Esophagus (tissue), 2 donors: ENCODE data around the gene SLC6A5. TPM values are rescaled to one million over a fixed set of nuclear protein-coding genes. Genes with fewer than 3 reads are reported as not detected.

ENCODE experiments used
- H3K27ac ChIP-seq, 2 donors: one replicate each; pipeline ENCODE4 v1.5.1; 2013; ENCODE audit warnings: low read depth in 2 of 2, mild to moderate bottlenecking in 2 of 2, inconsistent platforms in 1 of 2, low read length in 1 of 2, moderate library complexity in 1 of 2
- H3K27me3 ChIP-seq, 2 donors: one replicate each; pipeline ENCODE4 v1.6.1; 2013; ENCODE audit warnings: low read length in 2 of 2, control low read depth in 1 of 2, mild to moderate bottlenecking in 1 of 2; ENCODE audit not compliant: insufficient read depth in 2 of 2, control insufficient read depth in 1 of 2
- H3K36me3 ChIP-seq, 2 donors: one replicate each; pipeline ENCODE4 v1.6.1; 2013; ENCODE audit warnings: low read length in 1 of 2; ENCODE audit not compliant: control insufficient read depth in 2 of 2, insufficient read depth in 2 of 2
- H3K4me1 ChIP-seq, 2 donors: one replicate each; pipeline ENCODE4 v1.6.1; 2013; ENCODE audit warnings: low read length in 1 of 2; ENCODE audit not compliant: control insufficient read depth in 2 of 2, insufficient read depth in 2 of 2
- H3K4me3 ChIP-seq, 2 donors: one replicate each; pipeline ENCODE4 v1.5.1; 2013; ENCODE audit warnings: low read length in 2 of 2, mild to moderate bottlenecking in 2 of 2, low read depth in 1 of 2, moderate library complexity in 1 of 2
- H3K9me3 ChIP-seq, 2 donors: one replicate each; pipeline ENCODE4 v1.6.1; 2013; ENCODE audit warnings: mild to moderate bottlenecking in 2 of 2, low read depth in 1 of 2, low read length in 1 of 2, moderate library complexity in 1 of 2; ENCODE audit not compliant: control insufficient read depth in 2 of 2, insufficient read depth in 1 of 2
- WGBS, 2 donors: extraction: QIAGEN DNeasy Blood & Tissue Kit; methylation state at CpG; one replicate each; pipeline ENCODE4 v1.1.7; 2013; 5-methylcytosine and 5-hydroxymethylcytosine counted together
- polyA plus RNA-seq, 2 donors: library from polyadenylated mRNA; stranded (reverse); fragments of 200-250 nt; gene quantifications; one replicate each; pipeline ENCODE4 v1.2.3, GENCODE V29; 2013
- donor health status: healthy with polysubstance abuse.
- donor health status: Bipolar disorder and iron deficiency.

The SLC6A5 gene
- polyA plus RNA-seq, 2 donors = not detected

- 90 to 98% methylated on average over 5 of the region's 5 CpGs for WGBS, 2 donors
- no peaks in the 10 kb centered on the region for H3K27me3 ChIP-seq
- H3K9me3 ChIP-seq = no peaks in the 10 kb centered on the region
- H3K27ac ChIP-seq = no peak overlapping the region
- no peak overlapping the region for H3K4me3 ChIP-seq
- no peaks in the 10 kb centered on the region for H3K36me3 ChIP-seq
- H3K4me1 ChIP-seq = no peaks in the 10 kb centered on the region
Observed at GRCh38 chr11:20634044-20634443, 34.6 kb downstream of the SLC6A5 start.

- H3K27ac ChIP-seq = no peak overlapping the region
- WGBS, 2 donors = 62 to 77% methylated on average over 7 of the region's 7 CpGs
- no peaks in the 10 kb centered on the region for H3K9me3 ChIP-seq
- no peaks in the 10 kb centered on the region for H3K4me1 ChIP-seq
- H3K27me3 ChIP-seq = no peaks in the 10 kb centered on the region
- H3K36me3 ChIP-seq = no peaks in the 10 kb centered on the region
- no peak overlapping the region for H3K4me3 ChIP-seq
Observed at GRCh38 chr11:20634781-20635180, 35.4 kb downstream of the SLC6A5 start.

GRCh38 chr11:20638074-20638473, 38.7 kb downstream of the SLC6A5 start:
- Histone ChIP-seq H3K4me3 (no peak overlapping the region), H3K27me3 (no peaks in the 10 kb centered on the region), H3K36me3 (no peaks in the 10 kb centered on the region), H3K27ac (no peak overlapping the region), H3K4me1 (no peaks in the 10 kb centered on the region), H3K9me3 (no peaks in the 10 kb centered on the region)
- WGBS, 2 donors = 63 to 83% methylated on average over 7 of the region's 7 CpGs

- Histone ChIP-seq H3K27ac (no peak overlapping the region), H3K4me1 (no peaks in the 10 kb centered on the region), H3K4me3 (no peak overlapping the region), H3K9me3 (no peaks in the 10 kb centered on the region), H3K36me3 (no peaks in the 10 kb centered on the region), H3K27me3 (no peaks in the 10 kb centered on the region)
- 38 to 40% methylated on average over 3 of the region's 3 CpGs for whole genome bisulfite sequencing, 2 donors
Observed at GRCh38 chr11:20639688-20640087, 40.3 kb downstream of the SLC6A5 start.

- WGBS, 2 donors = 92 to 94% methylated on average over 2 of the region's 2 CpGs
- Histone ChIP-seq H3K36me3 (no peaks in the 10 kb centered on the region), H3K27me3 (no peaks in the 10 kb centered on the region), H3K9me3 (no peaks in the 10 kb centered on the region), H3K27ac (no peak overlapping the region), H3K4me3 (no peak overlapping the region), H3K4me1 (no peaks in the 10 kb centered on the region)
Observed at GRCh38 chr11:20640401-20640800, 41.0 kb downstream of the SLC6A5 start.

GRCh38 chr11:20644360-20644759, 45.0 kb downstream of the SLC6A5 start:
- no peak overlapping the region for H3K4me3 ChIP-seq
- no peaks in the 10 kb centered on the region for H3K9me3 ChIP-seq
- no peaks in the 10 kb centered on the region for H3K27me3 ChIP-seq
- H3K4me1 ChIP-seq = no peaks in the 10 kb centered on the region
- 82 to 84% methylated on average over 4 of the region's 4 CpGs for WGBS, 2 donors
- H3K36me3 ChIP-seq = no peaks in the 10 kb centered on the region
- H3K27ac ChIP-seq = no peak overlapping the region

GRCh38 chr11:20647976-20648565, 48.7 kb downstream of the SLC6A5 start:
- Histone ChIP-seq H3K27ac (no peak overlapping the region), H3K36me3 (no peaks in the 10 kb centered on the region), H3K4me1 (no peaks in the 10 kb centered on the region), H3K27me3 (no peaks in the 10 kb centered on the region), H3K9me3 (no peaks in the 10 kb centered on the region), H3K4me3 (no peak overlapping the region)
- 39 to 42% methylated on average over 4 of the region's 4 CpGs for WGBS, 2 donors

- H3K36me3 ChIP-seq = no peaks in the 10 kb centered on the region
- no peaks in the 10 kb centered on the region for H3K4me1 ChIP-seq
- WGBS, 2 donors = 81 to 83% methylated on average over 13 of the region's 13 CpGs
- H3K9me3 ChIP-seq = no peaks in the 10 kb centered on the region
- no peaks in the 10 kb centered on the region for H3K27me3 ChIP-seq
- no peak overlapping the region for H3K27ac ChIP-seq
- no peak overlapping the region for H3K4me3 ChIP-seq
Observed at GRCh38 chr11:20652150-20652806, 52.9 kb downstream of the SLC6A5 start.

- WGBS, 2 donors = 73 to 80% methylated on average over 3 of the region's 3 CpGs
Observed at GRCh38 chr11:20654038-20654437, 54.6 kb downstream of the SLC6A5 start.

GRCh38 chr11:20656901-20657300, 57.5 kb downstream of the SLC6A5 start:
- H3K4me3 ChIP-seq = no peak overlapping the region
- WGBS, 2 donors = 82 to 85% methylated on average over 4 of the region's 4 CpGs
- no peaks in the 10 kb centered on the region for H3K27me3 ChIP-seq
- no peaks in the 10 kb centered on the region for H3K9me3 ChIP-seq
- H3K27ac ChIP-seq = no peak overlapping the region
- H3K36me3 ChIP-seq = no peaks in the 10 kb centered on the region
- H3K4me1 ChIP-seq = no peaks in the 10 kb centered on the region

More at GRCh38 chr11:20654038-20654437, 54.6 kb downstream of the SLC6A5 start:
- Histone ChIP-seq H3K9me3 (no peaks in the 10 kb centered on the region), H3K4me3 (no peak overlapping the region), H3K27ac (no peak overlapping the region), H3K4me1 (no peaks in the 10 kb centered on the region), H3K27me3 (no peaks in the 10 kb centered on the region), H3K36me3 (no peaks in the 10 kb centered on the region)
